ENCODE data around the gene RBM6.

DNA sequence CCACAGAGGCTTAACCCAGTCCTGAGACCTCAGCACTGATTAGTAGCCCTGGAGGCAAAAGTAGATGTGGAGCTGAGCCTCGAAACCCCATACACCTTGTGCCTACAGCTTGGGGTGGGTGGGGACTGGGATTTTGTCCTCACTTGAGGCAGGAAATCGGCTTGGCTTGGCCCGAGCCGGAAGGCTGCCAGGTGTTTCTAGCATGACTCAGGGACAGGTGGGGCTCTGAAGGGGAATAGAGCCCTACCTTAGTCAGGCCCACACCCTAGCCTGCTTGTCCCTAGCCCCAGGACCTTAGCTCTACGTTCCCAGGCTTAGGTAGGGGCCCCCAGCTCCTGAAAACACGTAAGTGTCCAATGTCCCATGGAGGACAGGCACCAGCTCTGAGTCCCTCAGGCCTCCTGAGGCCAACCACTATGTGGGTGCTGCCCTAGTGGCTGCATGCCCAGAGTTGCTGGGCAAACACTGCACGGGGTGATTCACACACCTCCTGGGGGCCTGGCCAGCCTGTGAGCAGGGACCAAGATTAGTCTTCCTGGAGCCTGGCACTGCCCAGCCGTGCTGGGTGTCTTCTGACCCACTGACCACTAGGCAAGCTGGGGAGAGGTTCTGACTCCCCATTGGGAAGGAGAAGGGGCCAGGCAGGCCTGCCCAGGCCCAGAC is 39.3 kb upstream of the RBM6 start:
- TF ChIP-seq JUND (IDR thresholded peaks at IDR 0.05) = no peak
- TF ChIP-seq POLR2AphosphoS5 (IDR thresholded peaks at IDR 0.05; ENCODE audit: low read depth, low read length) = no peak
- TF ChIP-seq, protein P1, sequence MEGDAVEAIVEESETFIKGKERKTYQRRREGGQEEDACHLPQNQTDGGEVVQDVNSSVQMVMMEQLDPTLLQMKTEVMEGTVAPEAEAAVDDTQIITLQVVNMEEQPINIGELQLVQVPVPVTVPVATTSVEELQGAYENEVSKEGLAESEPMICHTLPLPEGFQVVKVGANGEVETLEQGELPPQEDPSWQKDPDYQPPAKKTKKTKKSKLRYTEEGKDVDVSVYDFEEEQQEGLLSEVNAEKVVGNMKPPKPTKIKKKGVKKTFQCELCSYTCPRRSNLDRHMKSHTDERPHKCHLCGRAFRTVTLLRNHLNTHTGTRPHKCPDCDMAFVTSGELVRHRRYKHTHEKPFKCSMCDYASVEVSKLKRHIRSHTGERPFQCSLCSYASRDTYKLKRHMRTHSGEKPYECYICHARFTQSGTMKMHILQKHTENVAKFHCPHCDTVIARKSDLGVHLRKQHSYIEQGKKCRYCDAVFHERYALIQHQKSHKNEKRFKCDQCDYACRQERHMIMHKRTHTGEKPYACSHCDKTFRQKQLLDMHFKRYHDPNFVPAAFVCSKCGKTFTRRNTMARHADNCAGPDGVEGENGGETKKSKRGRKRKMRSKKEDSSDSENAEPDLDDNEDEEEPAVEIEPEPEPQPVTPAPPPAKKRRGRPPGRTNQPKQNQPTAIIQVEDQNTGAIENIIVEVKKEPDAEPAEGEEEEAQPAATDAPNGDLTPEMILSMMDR (IDR thresholded peaks at IDR 0.05) = no peak
